ENCODE measurements around the gene RER1.
"Not testable (repeated sequence)": the region's sequence is repeated elsewhere in the genome, so short reads cannot be mapped to it uniquely, and the experiment has no call there.

Gene RER1

DNA sequence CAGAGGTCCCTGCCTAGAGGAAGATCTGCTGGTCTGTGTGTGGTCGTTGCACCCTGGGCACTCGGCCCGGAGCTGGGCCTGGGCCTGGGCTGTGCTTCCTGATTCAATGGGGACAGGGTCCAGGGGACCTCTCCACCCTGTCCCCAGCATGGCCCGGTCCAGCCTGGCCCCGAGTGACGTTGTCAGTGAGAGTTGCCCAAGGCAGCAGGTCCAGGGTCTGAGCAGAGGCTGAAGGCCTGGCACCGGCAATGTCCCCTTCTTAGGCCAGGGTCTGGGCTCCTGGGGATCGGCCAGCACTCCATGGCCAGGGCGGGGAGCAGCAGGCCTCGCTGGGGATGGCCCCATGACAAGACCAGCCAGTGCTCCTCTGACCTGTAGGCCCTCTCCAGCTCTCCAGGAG lies 36.3 kb downstream of the RER1 start:
- DNase-seq (ENCODE audit: low spot score) = no peak

GRCh38 chr1:2428490-2428889 lies 36.8 kb downstream of the RER1 start:
- no peak for DNase-seq (ENCODE audit: low spot score)

GRCh38 chr1:2429780-2430591 lies 38.3 kb downstream of the RER1 start:
- DNase-seq (ENCODE audit: low spot score) = no peak

GRCh38 chr1:2430592-2430973 lies 38.9 kb downstream of the RER1 start:
- DNase-seq (ENCODE audit: low spot score) = no peak

- DNase-seq (ENCODE audit: low spot score) = no peak
These were observed 39.5 kb downstream of the RER1 start for GRCh38 chr1:2431103-2431502.

GRCh38 chr1:2431518-2431917 lies 39.9 kb downstream of the RER1 start:
- no peak for DNase-seq (ENCODE audit: low spot score)

DNA sequence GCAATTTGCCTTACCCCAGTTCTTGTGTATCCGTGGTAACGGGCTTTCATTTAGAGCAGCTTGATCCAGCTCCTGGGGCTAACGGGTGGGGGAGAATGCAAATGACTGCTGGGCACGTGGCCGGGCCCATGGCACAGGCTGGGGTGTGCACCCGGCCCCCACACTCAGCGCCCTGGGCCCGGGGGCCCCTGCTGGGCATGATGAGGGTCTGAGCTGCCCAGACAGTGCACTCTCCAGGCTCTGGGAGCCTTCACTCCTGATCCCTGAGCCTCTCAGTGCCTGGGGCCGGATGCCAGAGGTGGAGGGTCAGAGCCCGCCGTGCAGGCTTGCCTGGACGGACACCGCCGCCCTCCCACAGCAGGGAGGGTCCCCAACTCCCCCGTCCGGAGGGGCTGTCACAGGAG lies 40.8 kb downstream of the RER1 start:
- no peak for DNase-seq (ENCODE audit: low spot score)

DNA sequence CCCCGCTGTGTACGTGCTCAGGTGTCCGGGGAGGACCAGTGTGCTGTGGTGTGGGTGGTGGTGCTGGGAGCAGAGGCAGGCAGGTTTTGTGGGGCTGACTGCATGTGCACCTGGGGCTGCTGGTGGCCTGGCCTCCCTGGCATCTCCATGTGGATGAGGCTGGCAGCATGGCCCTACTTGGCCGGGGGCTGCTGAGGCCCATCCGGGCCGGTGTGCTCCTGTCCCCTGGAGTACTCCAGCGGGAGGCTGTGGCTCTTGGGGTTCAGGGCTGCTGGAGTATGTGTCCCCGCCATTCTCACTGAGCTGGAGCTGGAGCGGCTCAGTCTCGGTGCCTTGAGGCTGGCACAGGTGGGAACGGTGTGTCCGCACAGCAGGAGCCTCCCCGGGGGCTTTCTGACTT lies 41.6 kb downstream of the RER1 start:
- no peak for DNase-seq (ENCODE audit: low spot score)

DNA sequence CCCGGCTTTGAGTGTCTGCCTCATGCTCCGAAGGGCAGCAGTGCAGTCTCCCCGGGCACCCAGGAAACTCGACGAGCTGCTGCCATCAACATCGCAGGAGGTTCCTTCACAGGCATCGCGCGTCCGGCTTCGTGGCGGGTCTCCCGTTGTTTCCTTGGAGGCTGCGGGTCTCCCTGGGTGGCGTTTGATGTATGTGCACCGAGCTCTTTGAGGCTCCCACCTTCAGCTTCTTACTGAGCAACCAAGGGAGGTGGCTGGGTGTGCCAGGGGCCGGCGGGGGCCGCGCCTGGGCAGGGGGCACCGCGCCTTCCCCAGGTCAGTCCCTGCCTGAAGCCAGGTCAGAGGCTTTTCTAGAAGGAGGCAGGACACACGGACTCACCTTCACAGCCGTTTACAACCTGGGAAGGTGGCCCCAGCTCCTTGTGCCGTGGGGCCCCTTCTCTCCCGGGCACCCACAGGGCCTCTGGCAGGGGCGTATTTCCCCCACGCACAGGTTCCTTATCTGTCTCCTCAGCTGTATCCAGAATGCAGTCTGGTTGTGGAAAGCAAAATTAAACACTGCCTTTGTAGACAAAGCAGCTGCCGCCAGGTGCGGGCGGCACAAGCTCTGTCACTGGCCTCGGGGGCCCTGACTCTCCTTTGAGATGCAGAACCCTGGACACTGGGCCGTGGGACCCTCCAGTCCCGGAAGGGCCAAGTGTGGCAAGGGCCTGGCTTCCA lies 42.5 kb downstream of the RER1 start:
- no peak for DNase-seq (ENCODE audit: low spot score)

DNA sequence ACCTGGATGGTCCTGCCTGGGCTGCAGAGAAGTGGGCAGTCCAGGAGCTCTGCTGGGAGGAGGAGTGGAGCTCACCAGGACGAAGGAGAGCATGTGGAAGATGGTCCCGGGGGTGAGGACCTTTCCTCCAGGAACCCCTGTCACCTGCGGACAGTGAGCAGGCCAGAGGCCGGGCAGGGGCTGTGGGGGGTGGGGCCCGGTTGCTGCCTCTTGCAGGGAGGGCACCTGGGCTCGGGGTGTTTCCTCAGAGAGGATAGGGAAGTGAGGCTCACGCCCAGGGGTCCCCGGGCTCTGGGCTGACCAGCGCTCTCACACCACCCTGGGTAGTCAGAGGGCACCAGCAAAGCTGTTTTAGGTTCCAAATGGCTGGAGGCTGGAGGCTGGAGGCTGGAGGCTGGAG lies 43.5 kb downstream of the RER1 start:
- no peak for DNase-seq (ENCODE audit: low spot score)

DNA sequence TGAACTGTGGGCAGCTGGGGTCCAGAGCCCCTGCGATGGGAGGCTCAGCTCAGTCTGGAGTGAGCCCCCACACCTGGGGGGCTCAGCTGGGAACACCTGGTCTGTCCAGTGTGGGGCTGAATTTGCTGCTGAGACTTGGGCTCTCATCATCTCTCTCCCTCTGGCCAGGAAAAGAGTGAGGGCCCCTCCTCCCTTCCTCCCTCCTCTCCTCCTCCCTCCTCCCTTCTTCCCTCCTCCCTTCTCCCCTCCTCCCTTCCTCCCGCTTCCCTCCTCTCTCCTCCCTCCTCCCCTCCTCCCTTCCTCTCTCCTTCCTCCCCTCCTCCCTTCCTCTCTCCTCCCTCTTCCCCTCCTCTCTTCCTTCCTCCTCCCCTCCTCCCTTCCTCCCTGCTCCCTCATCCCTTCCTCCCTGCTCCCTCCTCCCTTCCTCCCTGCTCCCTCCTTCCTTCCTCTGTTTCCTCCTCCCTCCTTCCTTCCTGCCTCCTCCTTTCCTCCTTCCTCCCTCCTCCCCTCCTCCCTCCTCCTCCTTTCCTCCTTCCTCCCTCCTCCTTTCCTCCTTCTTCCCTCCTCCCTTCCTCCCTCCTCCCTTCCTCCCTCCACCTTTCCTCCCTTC lies 44.2 kb downstream of the RER1 start:
- DNase-seq (ENCODE audit: low spot score) = no peak

DNA sequence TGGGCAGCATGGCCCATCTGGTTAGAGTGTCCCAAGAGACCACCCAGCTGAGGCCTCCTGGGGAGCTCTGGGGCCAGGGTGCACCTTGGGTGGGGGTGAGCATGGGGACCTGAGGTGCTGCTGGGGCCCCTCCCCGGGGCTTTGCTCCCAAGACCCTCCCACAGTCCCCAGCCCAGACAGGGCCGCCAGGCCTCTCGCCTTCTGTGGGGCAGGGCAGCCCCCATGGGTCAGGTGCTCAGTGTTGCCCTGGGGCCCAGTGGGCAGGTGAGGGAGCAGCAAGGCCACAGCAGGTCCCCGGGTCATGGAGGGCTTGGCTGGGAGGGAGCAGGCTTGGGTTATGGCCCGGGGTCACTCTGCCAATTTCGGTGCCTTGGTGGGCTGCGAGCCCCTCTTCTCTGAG lies 45.2 kb downstream of the RER1 start:
- no peak for DNase-seq (ENCODE audit: low spot score)

- no peak for DNase-seq (ENCODE audit: low spot score)
These were observed 46.0 kb downstream of the RER1 start for GRCh38 chr1:2437617-2438016.

GRCh38 chr1:2438038-2438437 lies 46.4 kb downstream of the RER1 start:
- DNase-seq (ENCODE audit: low spot score) = no peak

DNA sequence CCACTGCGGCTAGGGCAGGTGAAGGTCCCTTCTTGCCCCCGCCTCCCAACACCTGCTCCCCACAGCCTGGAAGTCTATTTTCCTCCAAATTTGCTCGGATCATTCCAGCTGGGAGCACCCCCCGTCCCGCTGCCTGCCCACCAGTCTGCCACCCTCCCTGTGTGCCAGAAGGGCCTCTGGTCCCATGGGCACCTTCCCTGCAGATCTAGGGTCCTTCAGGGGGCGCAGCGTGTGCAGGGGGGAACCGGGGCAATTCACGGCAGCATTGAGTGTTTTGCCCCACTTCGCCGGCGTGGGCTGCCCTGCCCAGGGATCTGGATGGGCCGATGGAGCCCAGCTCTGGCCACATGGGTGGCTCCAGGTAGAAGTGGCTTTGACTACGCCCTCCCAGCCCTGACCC lies 47.0 kb downstream of the RER1 start:
- DNase-seq (ENCODE audit: low spot score) = no peak

- no peak for DNase-seq (ENCODE audit: low spot score)
These were observed 47.7 kb downstream of the RER1 start for GRCh38 chr1:2439369-2439768.

GRCh38 chr1:2440346-2440745 lies 48.7 kb downstream of the RER1 start:
- DNase-seq (ENCODE audit: low spot score) = not testable (repeated sequence)

GRCh38 chr1:2441746-2442145 lies 50.1 kb downstream of the RER1 start:
- DNase-seq (ENCODE audit: low spot score) = no peak

- DNase-seq (ENCODE audit: low spot score) = no peak
These were observed 51.0 kb downstream of the RER1 start for GRCh38 chr1:2442661-2443060.

DNA sequence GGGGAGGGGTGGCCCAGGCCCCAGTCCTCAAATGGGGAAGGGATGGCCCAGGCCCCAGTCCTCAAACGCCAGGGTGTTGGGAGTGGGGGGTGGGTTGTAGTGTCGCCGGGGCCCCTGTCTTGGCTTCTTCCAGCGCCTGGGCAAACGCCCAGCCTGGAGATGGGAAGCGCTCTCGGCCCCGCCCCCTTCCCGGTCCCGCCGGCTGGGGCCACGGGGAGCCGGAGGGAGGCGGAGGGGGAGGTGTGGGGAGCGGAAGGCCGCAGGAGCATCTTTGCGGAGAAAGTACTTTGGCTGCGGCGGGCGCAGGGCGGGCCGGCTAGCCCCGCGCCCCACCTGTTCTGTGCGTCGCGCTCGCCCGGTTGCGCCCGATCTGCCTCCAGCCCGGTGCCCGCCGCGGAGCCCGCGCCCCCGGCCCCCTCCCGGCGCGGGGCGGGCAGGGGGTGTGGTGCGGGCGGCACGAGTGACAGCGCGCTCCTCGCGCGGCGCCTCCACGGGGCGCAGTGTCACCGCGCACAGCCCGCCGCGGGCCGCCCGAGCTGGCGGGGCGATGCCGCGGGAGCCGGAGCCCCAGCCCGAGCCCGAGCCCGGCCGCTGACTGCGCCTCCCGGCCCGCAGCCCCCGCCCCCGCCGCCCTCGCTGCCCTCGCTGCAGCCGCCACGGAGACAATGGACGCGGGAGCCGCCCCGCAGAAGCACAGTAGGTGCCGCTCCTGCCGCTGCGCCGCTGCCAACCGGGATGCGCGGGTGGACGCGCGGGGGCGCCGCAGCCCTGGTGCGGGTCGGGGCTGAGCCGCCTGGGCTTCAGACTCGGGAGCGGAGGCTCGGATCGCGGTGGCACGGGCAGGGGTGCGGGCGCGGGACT lies 51.9 kb downstream of the RER1 start:
- no peak for DNase-seq (ENCODE audit: low spot score)

- DNase-seq (ENCODE audit: low spot score) = no peak
These were observed 52.5 kb downstream of the RER1 start for GRCh38 chr1:2444138-2444591.

DNA sequence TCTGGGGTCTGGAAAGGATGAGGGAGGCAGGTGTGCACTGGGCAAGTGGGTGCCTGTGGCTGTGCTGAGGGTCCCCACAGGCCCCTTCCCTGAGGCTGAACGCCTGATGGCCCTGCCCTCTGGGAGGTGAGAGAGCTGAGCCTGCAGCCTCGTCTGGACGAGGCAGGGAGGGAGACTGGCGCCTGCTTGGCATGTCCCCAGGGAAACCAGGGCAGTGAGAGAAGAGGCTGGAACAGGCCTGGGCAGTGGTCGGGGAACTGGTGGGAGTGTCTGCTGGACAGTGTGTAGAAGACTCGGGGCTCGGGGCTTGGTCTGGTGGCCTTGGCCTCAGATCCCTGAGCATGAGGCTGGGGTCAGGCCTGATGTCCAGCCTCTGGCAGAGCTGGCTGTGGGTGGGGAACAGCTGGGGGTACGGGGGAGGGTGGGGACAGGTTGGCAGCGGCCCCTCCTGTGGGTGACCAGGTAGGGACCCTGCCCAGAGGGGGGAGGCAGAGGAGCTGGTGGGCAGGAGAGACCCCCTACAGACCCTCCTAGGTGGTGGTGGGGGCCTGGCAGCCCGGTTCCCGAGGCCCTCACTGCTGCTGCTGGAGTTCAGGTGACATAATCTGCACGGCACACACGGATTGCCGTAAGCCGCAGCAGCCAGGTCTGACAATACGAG lies 53.7 kb downstream of the RER1 start:
- DNase-seq (ENCODE audit: low spot score) = no peak

Data from HuH-7 (cell line).